Liver (tissue), 9 donors: ENCODE results near the gene TPM4. TPM values are rescaled to one million over a fixed set of nuclear protein-coding genes. Genes with fewer than 3 reads are reported as not detected.

Experiments used
- DNase-seq: peaks from one replicate; pipeline ENCODE4 v3.0.0-alpha.2; 2017; ENCODE audit warnings: low spot score
- H3K27ac ChIP-seq, 2 donors: one replicate each; pipeline ENCODE4 v1.7.0; 2013; ENCODE audit warnings: inconsistent platforms in 2 of 2, low read length in 2 of 2, control low read depth in 1 of 2, low read depth in 1 of 2, mild to moderate bottlenecking in 1 of 2
- H3K27me3 ChIP-seq, 4 donors: one replicate each; pipeline versions ENCODE4 v1.6.1 to v1.7.0; 2013; ENCODE audit warnings: low read length in 3 of 4, inconsistent platforms in 1 of 4, mild to moderate bottlenecking in 1 of 4, moderate library complexity in 1 of 4; ENCODE audit not compliant: control insufficient read depth in 4 of 4, insufficient read depth in 4 of 4
- H3K36me3 ChIP-seq, 4 donors: one replicate each; pipeline versions ENCODE4 v1.6.1 to v1.7.0; 2013; ENCODE audit warnings: low read length in 3 of 4, mild to moderate bottlenecking in 3 of 4, low read depth in 1 of 4, moderate library complexity in 1 of 4; ENCODE audit not compliant: control insufficient read depth in 4 of 4, insufficient read depth in 3 of 4
- H3K4me1 ChIP-seq, 4 donors: one replicate each; pipeline versions ENCODE4 v1.6.1 to v1.7.0; 2013; ENCODE audit warnings: low read length in 3 of 4, mild to moderate bottlenecking in 3 of 4, moderate library complexity in 1 of 4; ENCODE audit not compliant: control insufficient read depth in 4 of 4, insufficient read depth in 4 of 4
- H3K4me3 ChIP-seq, 3 donors: one replicate each; pipeline versions ENCODE4 v1.6.1 to v1.7.0; 2013; ENCODE audit warnings: low read length in 3 of 3, control low read depth in 1 of 3, low read depth in 1 of 3, mild to moderate bottlenecking in 1 of 3
- H3K9ac ChIP-seq, 2 donors: one replicate each; pipeline ENCODE4 v1.7.0; 2013; ENCODE audit warnings: low read length in 2 of 2, mild to moderate bottlenecking in 2 of 2, moderate library complexity in 2 of 2, control low read depth in 1 of 2, low read depth in 1 of 2
- H3K9me3 ChIP-seq, 4 donors: one replicate each; pipeline versions ENCODE4 v1.6.1 to v1.7.0; 2013; ENCODE audit warnings: low read length in 3 of 4; ENCODE audit not compliant: control insufficient read depth in 4 of 4
- CTCF ChIP-seq: fragments of 150-350 bp; IDR thresholded peaks from 2 replicates; pipeline ENCODE4 v1.5.1; 2017; ENCODE audit warnings: improper control_type of control experiment, low read depth, low read length; ENCODE audit not compliant: missing input control
- EGR1 ChIP-seq, 2 donors: IDR thresholded peaks; 2 replicates each; pipeline ENCODE4 v1.6.1; 2016 to 2018; ENCODE audit warnings: antibody characterized with exemption in 2 of 2, low read depth in 2 of 2
- FOXA1 ChIP-seq: IDR thresholded peaks from 2 replicates; pipeline ENCODE4 v1.6.1; 2016; ENCODE audit warnings: antibody characterized with exemption
- FOXA2 ChIP-seq: IDR thresholded peaks from 2 replicates; pipeline ENCODE4 v1.6.1; 2016; ENCODE audit warnings: antibody characterized with exemption
- GABPA ChIP-seq, 2 donors: IDR thresholded peaks in 1 of 2; conservative IDR thresholded peaks in 1 of 2; 2 replicates each; pipeline ENCODE4 v1.6.1; 2016; ENCODE audit warnings: antibody characterized with exemption in 2 of 2, mild to moderate bottlenecking in 1 of 2, moderate library complexity in 1 of 2
- HNF4A ChIP-seq, 2 donors: conservative IDR thresholded peaks; 2 replicates each; pipeline ENCODE4 v1.6.1; 2016; ENCODE audit warnings: antibody characterized with exemption in 2 of 2, mild to moderate bottlenecking in 2 of 2
- JUND ChIP-seq, 2 donors: IDR thresholded peaks; 2 replicates each; pipeline ENCODE4 v1.6.1; 2016; ENCODE audit warnings: antibody characterized with exemption in 2 of 2
- NR2F2 ChIP-seq: IDR thresholded peaks from 2 replicates; pipeline ENCODE4 v1.6.1; 2016; ENCODE audit warnings: antibody characterized with exemption
- RAD21 ChIP-seq, 2 donors: IDR thresholded peaks; 2 replicates each; pipeline ENCODE4 v1.6.1; 2016; ENCODE audit warnings: antibody characterized with exemption in 2 of 2, mild to moderate bottlenecking in 2 of 2
- REST ChIP-seq: IDR thresholded peaks from 2 replicates; pipeline ENCODE4 v1.6.1; 2016; ENCODE audit warnings: antibody characterized with exemption, mild to moderate bottlenecking
- RXRA ChIP-seq, 2 donors: IDR thresholded peaks; 2 replicates each; pipeline ENCODE4 v1.6.1; 2017 to 2018; ENCODE audit warnings: antibody characterized with exemption in 2 of 2, mild to moderate bottlenecking in 1 of 2
- TAF1 ChIP-seq: conservative IDR thresholded peaks from 2 replicates; pipeline ENCODE4 v1.6.1; 2016; ENCODE audit warnings: antibody characterized with exemption, mild to moderate bottlenecking
- YY1 ChIP-seq: IDR thresholded peaks from 2 replicates; pipeline ENCODE4 v1.6.1; 2016; ENCODE audit warnings: antibody characterized with exemption, mild to moderate bottlenecking
- ZBTB33 ChIP-seq: IDR thresholded peaks from 2 replicates; pipeline ENCODE4 v1.6.1; 2016; ENCODE audit warnings: antibody characterized with exemption
- WGBS: extraction: QIAGEN DNeasy Blood & Tissue Kit; methylation state at CpG from one replicate; pipeline ENCODE4 v1.1.7; 2013; 5-methylcytosine and 5-hydroxymethylcytosine counted together
- polyA plus RNA-seq, 2 donors: library from polyadenylated mRNA; stranded (reverse) in 1 of 2; unstranded in 1 of 2; fragments of 200-250 nt in 1 of 2; fragments of >200 nt in 1 of 2; fragmentation: Nextera tagmentation in 1 of 2; extraction: Ambion mirVana in 1 of 2; gene quantifications; one replicate each; pipeline versions ENCODE4 v1.2.1 to v1.2.3, GENCODE V29; 2013 to 2015
- total RNA-seq, 2 donors: library from RNA; depleted of rRNA; stranded (reverse); fragments of >200 nt; gene quantifications; one replicate each; pipeline ENCODE4 v1.2.3, GENCODE V29; 2014
- TF ChIP-seq, protein P1 (sequence below): IDR thresholded peaks from 2 replicates; pipeline ENCODE4 v1.6.1; 2016; ENCODE audit warnings: antibody characterized with exemption
- donor health status: healthy.
- donor health status: healthy.
- donor health status: healthy.
- donor health status: healthy.
- donor health status: healthy.

TPM4 gene
- total and polyA plus RNA-seq, 4 donors, result 19.8 to 59.9 (median 43.4) TPM

DNA sequence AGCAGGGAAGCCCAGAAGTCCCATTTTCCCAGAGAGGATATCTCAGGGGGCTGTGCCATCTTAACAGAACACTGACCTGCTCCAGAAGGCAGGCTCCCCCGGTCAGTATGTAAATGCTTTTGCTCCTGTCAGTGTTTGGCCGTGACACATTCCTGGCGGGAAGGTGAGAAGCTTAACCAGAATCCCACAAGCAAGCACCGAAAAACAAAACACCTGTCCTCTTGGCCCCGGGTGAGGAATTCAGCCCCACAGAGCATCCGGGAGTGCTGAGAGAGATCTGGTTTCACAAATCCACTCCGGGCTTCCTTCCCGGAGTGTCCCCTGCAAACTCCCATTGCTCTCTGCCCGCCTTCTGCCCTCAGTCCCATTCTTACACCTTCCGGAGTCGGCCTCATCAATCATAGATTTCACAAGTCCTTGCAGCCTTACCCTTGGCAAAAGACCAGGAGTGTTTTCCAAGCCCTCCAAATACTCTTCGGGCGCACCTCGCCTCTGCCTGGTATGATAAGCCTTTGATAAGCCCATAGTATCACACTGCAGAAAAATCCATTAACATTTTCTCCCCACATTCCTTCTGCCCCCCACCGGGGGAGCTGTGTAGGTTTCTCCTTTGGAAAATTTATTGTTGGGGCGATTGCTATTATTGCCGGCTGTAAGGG lies 12.2 kb downstream of the TPM4 start:
- no peak for DNase-seq
- H3K4me3 ChIP-seq, result no peak overlapping the region
- no peak overlapping the region for H3K9ac ChIP-seq
- H3K36me3 ChIP-seq, result peaks cover 0 to 16% (median 3%) of the 10 kb centered on the region in 4 donors
- TF ChIP-seq EGR1 (IDR thresholded peaks at IDR 0.05; ENCODE audit: low read depth in 2 of 2), result no peak
- peak; percentile 45 for TF ChIP-seq NR2F2
- no peak overlapping the region for H3K27ac ChIP-seq
- WGBS, result 63% methylated on average over 17 of the region's 17 CpGs
- no peaks in the 10 kb centered on the region for H3K9me3 ChIP-seq
- no peaks in the 10 kb centered on the region for H3K4me1 ChIP-seq
- H3K27me3 ChIP-seq, result no peaks in the 10 kb centered on the region

DNA sequence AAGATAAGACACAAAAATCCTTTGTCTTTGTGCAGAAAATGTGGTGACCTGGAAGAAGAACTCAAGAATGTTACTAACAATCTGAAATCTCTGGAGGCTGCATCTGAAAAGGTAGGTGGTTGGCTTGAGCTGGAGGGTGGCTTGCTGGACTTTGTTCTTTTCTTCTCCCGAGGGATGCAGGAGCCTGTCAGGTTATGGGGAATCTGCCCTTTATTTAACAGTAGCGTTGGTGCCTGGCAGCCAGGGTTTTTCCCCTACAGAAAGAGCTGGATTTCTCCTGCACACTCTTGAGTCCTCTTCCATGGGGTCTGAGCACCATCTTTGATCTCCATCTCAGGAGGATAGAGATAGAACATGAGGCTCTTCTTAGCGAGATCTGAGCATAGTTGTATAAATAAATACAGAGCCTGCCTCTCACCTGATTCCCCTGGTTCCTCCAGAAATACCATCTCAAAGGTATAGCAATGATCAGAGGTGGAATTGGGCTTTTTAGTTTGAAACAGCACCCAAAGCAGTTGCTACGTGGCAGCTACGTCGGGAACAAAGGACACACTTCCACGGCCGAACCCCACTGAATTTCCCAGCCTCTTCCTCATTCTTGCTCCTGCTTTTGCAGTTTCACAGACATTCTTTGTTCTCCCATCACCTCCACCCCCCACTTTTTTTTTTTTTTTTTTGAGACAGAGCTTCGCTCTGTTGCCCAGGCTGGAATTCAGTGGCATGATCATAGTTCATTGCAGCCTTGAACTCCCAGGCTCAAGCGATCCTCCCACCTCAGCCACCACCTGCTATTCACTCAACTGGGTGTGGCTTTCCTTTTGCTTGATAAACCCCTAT lies 12.9 kb downstream of the TPM4 start:
- H3K9ac ChIP-seq, result no peak overlapping the region
- H3K4me3 ChIP-seq, result no peak overlapping the region
- H3K27ac ChIP-seq, result no peak overlapping the region

GRCh38 chr19:16091546-16092475 lies 15.5 kb downstream of the TPM4 start:
- 97% methylated on average over 13 of the region's 13 CpGs for WGBS
- Histone ChIP-seq H3K9me3 (no peaks in the 10 kb centered on the region), H3K9ac (no peak overlapping the region), H3K36me3 (peaks cover 0 to 18% (median 3%) of the 10 kb centered on the region in 4 donors), H3K27me3 (no peaks in the 10 kb centered on the region), H3K4me3 (no peak overlapping the region), H3K27ac (no peak overlapping the region), H3K4me1 (peaks cover 0 to 8% (median 3%) of the 10 kb centered on the region in 4 donors)
- no peak for DNase-seq
- TF ChIP-seq FOXA1, result no peak
- no peak for TF ChIP-seq GABPA (IDR thresholded peaks at IDR 0.05 in 1 of 2, conservative IDR thresholded peaks at IDR 0.05 in 1 of 2)
- TF ChIP-seq, protein P1, sequence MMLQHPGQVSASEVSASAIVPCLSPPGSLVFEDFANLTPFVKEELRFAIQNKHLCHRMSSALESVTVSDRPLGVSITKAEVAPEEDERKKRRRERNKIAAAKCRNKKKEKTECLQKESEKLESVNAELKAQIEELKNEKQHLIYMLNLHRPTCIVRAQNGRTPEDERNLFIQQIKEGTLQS, result no peak
- no peak for TF ChIP-seq TAF1
- TF ChIP-seq FOXA2, result no peak
- no peak for TF ChIP-seq NR2F2
- TF ChIP-seq EGR1 (IDR thresholded peaks at IDR 0.05; ENCODE audit: low read depth in 2 of 2), result no peak
- TF ChIP-seq RXRA (IDR thresholded peaks at IDR 0.05), result no peak
- TF ChIP-seq RAD21 (IDR thresholded peaks at IDR 0.05), result no peak
- no peak for TF ChIP-seq CTCF
- no peak for TF ChIP-seq ZBTB33
- TF ChIP-seq HNF4A (conservative IDR thresholded peaks at IDR 0.05), result no peak
- no peak for TF ChIP-seq REST
- TF ChIP-seq JUND (IDR thresholded peaks at IDR 0.05), result no peak
- no peak for TF ChIP-seq YY1

More for the DNA sequence above, 12.9 kb downstream of the TPM4 start:
- WGBS, result 65% methylated on average over 10 of the region's 10 CpGs
- peak; percentile 40 for TF ChIP-seq NR2F2
- TF ChIP-seq FOXA2, result no peak
- TF ChIP-seq EGR1 (IDR thresholded peaks at IDR 0.05; ENCODE audit: low read depth in 2 of 2), result no peak
- no peak for DNase-seq
- H3K27me3 ChIP-seq, result no peaks in the 10 kb centered on the region
- H3K4me1 ChIP-seq, result no peaks in the 10 kb centered on the region
- peaks cover 0 to 19% (median 3%) of the 10 kb centered on the region in 4 donors for H3K36me3 ChIP-seq
- H3K9me3 ChIP-seq, result no peaks in the 10 kb centered on the region
